GM19099 (cell line): ENCODE data around the gene ICAM5.
A peak's percentile ranks its signal among the peaks of the same experiment; 100 is the strongest.

Experiments used
- POLR2A ChIP-seq: IDR thresholded peaks from 3 replicates; pipeline ENCODE4 v1.6.1; 2011; ENCODE audit warnings: low read depth; ENCODE audit not compliant: insufficient read length; ENCODE audit errors: extremely low read depth

ICAM5 gene

DNA sequence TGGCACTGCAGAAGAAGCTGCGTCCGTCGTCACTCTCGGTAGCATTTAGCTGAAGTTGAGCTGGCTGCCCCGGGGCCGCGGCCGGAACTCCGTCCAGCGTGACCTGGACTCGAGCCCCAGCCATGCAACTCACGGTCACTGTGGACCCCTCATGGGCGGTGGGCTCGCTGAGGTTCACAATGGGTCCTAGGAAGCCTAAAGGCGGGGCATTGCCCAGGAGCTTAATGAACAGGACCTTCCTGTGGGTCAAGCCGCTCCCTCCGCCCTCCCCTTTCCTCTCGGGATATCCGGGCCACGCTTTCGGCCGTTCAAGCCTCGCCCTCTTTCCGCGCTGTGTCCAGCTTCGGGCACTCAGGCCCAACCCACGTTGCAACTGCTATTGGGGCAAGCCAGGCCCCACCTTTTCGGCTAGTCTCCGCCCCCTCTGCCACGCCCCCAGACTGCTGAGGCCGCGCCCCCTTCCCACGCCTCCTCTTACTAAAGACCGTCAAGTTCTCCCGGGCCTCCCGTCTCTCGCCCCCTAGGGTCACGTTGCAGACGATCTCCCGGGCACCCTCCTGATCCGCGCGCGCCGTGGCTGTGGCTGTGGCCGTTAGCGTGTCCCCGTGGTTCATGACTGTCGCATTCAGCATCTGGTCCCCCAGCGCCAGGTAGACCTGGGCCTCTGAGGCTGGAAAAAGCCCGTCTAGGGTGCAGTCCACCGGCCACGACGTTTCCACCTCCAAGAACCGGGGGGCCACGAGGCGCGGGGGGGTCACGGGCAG lies 45.0 kb downstream of the ICAM5 start:
- no peak for TF ChIP-seq POLR2A

DNA sequence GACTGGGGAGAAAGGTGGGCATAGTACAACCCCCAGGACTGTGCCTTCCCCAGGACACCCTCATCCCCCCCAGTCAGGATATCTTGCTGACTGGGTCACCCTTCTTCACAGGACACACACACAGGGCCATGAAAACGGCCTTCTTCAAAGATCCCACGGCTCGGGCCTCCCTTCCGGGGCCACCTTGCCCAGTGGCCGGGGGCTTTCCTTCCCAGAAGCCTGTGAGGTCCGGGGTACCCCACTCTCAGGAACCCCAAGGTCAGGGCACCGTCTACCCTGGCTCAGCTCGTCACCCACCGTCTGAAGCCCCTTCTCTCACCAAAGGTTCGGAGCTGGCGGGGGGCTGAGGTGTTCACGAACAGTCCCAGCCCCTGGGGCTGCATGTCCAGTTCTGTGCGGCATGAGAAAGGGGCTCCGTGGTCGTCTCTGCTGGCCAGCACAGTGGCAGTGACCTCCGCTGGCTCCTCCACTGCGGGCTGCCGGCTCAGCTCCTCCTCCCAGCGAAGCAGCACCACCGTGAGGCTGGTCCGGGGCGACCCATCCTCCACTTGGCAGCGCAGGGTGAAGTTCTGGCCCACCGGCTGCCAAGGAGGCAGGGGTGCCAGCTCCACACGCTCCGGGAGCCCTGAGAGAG lies 45.7 kb downstream of the ICAM5 start:
- no peak for TF ChIP-seq POLR2A

DNA sequence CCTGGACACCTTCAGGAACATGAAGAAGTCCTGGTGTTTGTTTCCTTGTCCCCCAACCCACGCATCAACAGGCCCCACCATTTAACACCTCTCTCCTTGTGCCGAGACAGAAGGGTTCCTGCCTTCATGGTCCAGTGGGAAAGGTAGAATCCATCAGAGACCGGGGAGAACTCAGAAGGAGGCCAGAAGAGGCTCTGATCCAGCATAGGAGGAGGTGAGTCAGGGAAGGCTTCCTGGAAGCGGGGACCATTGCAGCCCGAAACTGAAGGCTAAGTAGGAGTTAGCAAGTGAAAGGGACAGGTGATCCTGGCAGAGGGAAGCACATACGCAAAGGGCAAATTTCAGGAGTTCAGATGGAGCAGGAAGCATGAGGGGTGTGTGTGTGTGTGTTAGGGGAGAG lies 49.2 kb downstream of the ICAM5 start:
- TF ChIP-seq POLR2A = no peak

DNA sequence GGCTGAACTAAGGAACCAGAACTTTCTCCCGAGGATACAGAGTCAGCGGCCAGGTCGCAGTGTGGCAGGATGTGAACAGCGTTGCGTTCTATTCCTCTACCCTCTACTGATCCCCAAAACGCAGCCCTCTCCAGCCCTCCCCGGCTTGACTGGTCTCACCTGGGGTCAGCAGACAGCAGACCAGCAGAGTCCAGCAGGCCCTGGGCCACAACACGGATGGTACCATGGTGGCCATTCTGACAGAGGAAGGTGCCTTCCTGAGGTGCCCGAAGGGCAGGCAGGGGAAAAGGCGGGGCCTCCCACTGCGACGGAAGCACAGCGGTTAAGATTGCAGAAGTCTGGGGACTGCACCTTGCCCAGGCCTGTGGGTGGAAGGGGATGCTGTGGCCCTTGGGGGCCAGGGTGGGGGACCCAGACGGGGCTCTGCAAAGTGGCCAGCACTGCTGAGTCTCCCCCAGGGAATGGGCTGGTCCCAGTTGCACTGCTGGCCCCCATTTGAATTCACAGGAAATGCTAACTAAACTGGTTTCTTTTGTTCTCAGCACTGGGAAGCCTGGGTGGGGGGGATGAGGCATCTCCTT lies 49.7 kb downstream of the ICAM5 start, which contains the start of gene ICAM3:
Gene ICAM3, minus strand, starts transcription at position 245 of the 581 bp plus-strand sequence. Its CDS starts 10 bp downstream, at position 235.
- peak; percentile 86 for TF ChIP-seq POLR2A

DNA sequence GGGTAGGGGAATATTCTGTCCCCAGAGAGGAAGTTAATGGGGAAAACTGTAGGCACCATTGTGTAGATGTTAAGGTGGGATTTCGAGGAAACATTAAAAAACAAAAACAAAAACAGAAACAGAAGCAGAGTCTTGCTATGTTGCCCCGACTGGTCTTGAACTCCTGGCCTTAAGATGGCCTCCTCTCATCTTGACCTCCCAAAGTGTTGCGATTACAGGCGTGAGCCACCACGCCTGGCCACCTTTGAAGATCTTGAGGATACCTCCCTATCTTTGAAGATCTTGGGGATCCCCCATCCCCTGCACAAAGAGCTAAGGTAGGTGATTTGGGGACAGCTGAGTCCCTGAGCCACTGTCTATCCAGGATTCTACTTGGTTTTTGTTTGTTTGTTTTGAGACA lies 50.2 kb downstream of the ICAM5 start:
- no peak for TF ChIP-seq POLR2A

DNA sequence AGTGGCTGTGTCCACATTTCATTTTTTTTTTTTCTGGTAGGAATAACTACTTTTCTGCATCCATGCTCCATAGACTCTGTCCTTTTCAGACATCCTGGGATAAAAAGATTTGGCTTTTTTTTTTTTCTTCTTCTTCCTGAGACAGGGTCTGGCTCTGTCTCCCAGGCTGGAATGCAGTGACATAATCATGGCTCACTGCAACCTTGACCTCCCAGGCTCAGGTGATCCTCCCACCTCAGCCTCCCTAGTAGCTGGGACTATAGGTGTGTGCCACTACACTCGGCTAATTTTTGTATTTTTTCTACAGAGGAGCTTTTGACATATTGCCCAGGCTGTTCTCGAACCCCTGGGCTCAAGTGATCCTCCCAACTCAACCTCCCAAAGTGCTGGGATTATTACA lies 53.7 kb downstream of the ICAM5 start:
- no peak for TF ChIP-seq POLR2A

DNA sequence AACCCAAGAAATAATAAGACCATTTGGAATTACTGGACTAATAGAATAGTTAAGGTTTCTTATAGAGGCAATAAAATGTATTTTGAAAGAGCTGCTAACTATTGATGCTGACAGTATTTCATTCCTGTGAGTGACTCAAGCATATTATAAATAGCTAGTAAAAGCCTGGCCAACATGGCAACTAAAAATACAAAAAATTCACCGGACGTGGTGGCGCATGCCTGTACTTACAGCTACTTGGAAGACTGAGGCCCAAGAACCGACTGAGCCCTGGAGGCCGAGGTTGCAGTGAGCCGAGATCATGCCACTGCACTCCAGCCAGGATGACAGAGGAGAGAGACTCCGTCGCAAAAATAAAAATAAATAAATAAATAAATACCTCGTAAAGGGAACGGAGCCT lies 55.0 kb downstream of the ICAM5 start:
- TF ChIP-seq POLR2A = no peak
